IMR-90 (cell line): ENCODE data around the gene LRRC4C.

Experiments
- BHLHE40 ChIP-seq: fragments of 150-350 bp; IDR thresholded peaks from 2 replicates; pipeline ENCODE4 v1.6.1; 2016; ENCODE audit warnings: mild to moderate bottlenecking, low read depth, low read length
- MAFK ChIP-seq: IDR thresholded peaks from 2 replicates; pipeline ENCODE4 v1.6.1; 2012; ENCODE audit warnings: low read depth, low read length, improper control_type of control experiment
- MAZ ChIP-seq: IDR thresholded peaks from 2 replicates; pipeline ENCODE4 v1.6.1; 2012; ENCODE audit warnings: low read depth, mild to moderate bottlenecking, low read length, improper control_type of control experiment, moderate library complexity, borderline replicate concordance
- MXI1 ChIP-seq: IDR thresholded peaks from 2 replicates; pipeline ENCODE4 v1.6.1; 2012; ENCODE audit warnings: low read depth, mild to moderate bottlenecking, low read length, moderate library complexity, borderline replicate concordance
- POLR2A ChIP-seq: IDR thresholded peaks from 2 replicates; pipeline ENCODE4 v1.6.1; 2012; ENCODE audit warnings: mild to moderate bottlenecking, low read depth, low read length
- RAD21 ChIP-seq: IDR thresholded peaks from 2 replicates; pipeline ENCODE4 v1.6.1; 2012; ENCODE audit warnings: low read length, improper control_type of control experiment
- RCOR1 ChIP-seq: IDR thresholded peaks from 2 replicates; pipeline ENCODE4 v1.6.1; 2012; ENCODE audit warnings: mild to moderate bottlenecking, low read length, improper control_type of control experiment; ENCODE audit not compliant: insufficient replicate concordance
- RFX5 ChIP-seq: IDR thresholded peaks from 2 replicates; pipeline ENCODE4 v1.8.0; 2012; ENCODE audit warnings: low read depth, mild to moderate bottlenecking, low read length, moderate library complexity
- SMC3 ChIP-seq: fragments of 150-350 bp; IDR thresholded peaks from 2 replicates; pipeline ENCODE4 v1.6.1; 2016; ENCODE audit warnings: low read depth, mild to moderate bottlenecking, antibody characterized with exemption, low read length, moderate library complexity
- USF2 ChIP-seq: fragments of 150-350 bp; IDR thresholded peaks from 2 replicates; pipeline ENCODE4 v1.6.1; 2017; ENCODE audit warnings: mild to moderate bottlenecking, antibody characterized with exemption, low read length, low read depth
- TF ChIP-seq, protein P1 (sequence below): conservative IDR thresholded peaks from 2 replicates; pipeline ENCODE4 v1.5.1; 2012; ENCODE audit warnings: mild to moderate bottlenecking, low read depth, low read length, improper control_type of control experiment
- TF ChIP-seq, protein P2 (sequence below): fragments of 150-350 bp; IDR thresholded peaks from 2 replicates; pipeline ENCODE4 v1.6.1; 2016; ENCODE audit warnings: low read depth, mild to moderate bottlenecking, low read length, moderate library complexity, borderline replicate concordance

GRCh38 chr11:41284354-41284753 is 175.1 kb downstream of the LRRC4C start:
- TF ChIP-seq, protein P1, sequence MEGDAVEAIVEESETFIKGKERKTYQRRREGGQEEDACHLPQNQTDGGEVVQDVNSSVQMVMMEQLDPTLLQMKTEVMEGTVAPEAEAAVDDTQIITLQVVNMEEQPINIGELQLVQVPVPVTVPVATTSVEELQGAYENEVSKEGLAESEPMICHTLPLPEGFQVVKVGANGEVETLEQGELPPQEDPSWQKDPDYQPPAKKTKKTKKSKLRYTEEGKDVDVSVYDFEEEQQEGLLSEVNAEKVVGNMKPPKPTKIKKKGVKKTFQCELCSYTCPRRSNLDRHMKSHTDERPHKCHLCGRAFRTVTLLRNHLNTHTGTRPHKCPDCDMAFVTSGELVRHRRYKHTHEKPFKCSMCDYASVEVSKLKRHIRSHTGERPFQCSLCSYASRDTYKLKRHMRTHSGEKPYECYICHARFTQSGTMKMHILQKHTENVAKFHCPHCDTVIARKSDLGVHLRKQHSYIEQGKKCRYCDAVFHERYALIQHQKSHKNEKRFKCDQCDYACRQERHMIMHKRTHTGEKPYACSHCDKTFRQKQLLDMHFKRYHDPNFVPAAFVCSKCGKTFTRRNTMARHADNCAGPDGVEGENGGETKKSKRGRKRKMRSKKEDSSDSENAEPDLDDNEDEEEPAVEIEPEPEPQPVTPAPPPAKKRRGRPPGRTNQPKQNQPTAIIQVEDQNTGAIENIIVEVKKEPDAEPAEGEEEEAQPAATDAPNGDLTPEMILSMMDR = no peak
- no peak for TF ChIP-seq POLR2A
- no peak for TF ChIP-seq RCOR1
- no peak for TF ChIP-seq RFX5
- TF ChIP-seq, protein P2, sequence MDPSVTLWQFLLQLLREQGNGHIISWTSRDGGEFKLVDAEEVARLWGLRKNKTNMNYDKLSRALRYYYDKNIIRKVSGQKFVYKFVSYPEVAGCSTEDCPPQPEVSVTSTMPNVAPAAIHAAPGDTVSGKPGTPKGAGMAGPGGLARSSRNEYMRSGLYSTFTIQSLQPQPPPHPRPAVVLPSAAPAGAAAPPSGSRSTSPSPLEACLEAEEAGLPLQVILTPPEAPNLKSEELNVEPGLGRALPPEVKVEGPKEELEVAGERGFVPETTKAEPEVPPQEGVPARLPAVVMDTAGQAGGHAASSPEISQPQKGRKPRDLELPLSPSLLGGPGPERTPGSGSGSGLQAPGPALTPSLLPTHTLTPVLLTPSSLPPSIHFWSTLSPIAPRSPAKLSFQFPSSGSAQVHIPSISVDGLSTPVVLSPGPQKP = no peak
- TF ChIP-seq BHLHE40 = no peak
- no peak for TF ChIP-seq USF2
- TF ChIP-seq MXI1 = no peak
- no peak for TF ChIP-seq MAZ
- TF ChIP-seq MAFK = no peak
- TF ChIP-seq RAD21 = no peak
- no peak for TF ChIP-seq SMC3
